HG03442 (cell line): Measurements from ENCODE around the gene EHD1.
"Not testable (repeated sequence)": the region's sequence is repeated elsewhere in the genome, so short reads cannot be mapped to it uniquely, and the experiment has no call there.

Source experiments
- ATAC-seq: cut with Tn5 transposase; IDR thresholded peaks from one replicate; pipeline ENCODE4 v1.9.1; 2021; ENCODE audit warnings: mild to moderate bottlenecking, moderate library complexity; ENCODE audit not compliant: unreplicated experiment

EHD1 gene

GRCh38 chr11:64832467-64833197, 45.8 kb downstream of the EHD1 start:
- no peak for ATAC-seq

GRCh38 chr11:64831411-64831891, 47.0 kb downstream of the EHD1 start:
- no peak for ATAC-seq

- ATAC-seq = no peak
Observed at GRCh38 chr11:64829536-64830251, 48.7 kb downstream of the EHD1 start.

- no peak for ATAC-seq
Observed at GRCh38 chr11:64827451-64827839, 51.0 kb downstream of the EHD1 start.

- ATAC-seq = no peak
Observed at GRCh38 chr11:64826578-64827450, 51.6 kb downstream of the EHD1 start.

- ATAC-seq = no peak
Observed at GRCh38 chr11:64826062-64826461, 52.4 kb downstream of the EHD1 start.

- ATAC-seq = no peak
Observed at GRCh38 chr11:64823568-64824119, 54.8 kb downstream of the EHD1 start.

- ATAC-seq = no peak
Observed at GRCh38 chr11:64817476-64817875, 60.9 kb downstream of the EHD1 start.

- ATAC-seq = not testable (repeated sequence)
Observed at GRCh38 chr11:64815433-64815832, 63.0 kb downstream of the EHD1 start.

GRCh38 chr11:64814712-64815187, 63.7 kb downstream of the EHD1 start:
- ATAC-seq = no peak

GRCh38 chr11:64813826-64814225, 64.6 kb downstream of the EHD1 start:
- no peak for ATAC-seq

- no peak for ATAC-seq
Observed at GRCh38 chr11:64810891-64811272, 67.5 kb downstream of the EHD1 start.

- ATAC-seq = peak; percentile 70
Observed at GRCh38 chr11:64810271-64810890, 68.0 kb downstream of the EHD1 start, which contains the start of gene MEN1. Gene MEN1 (minus strand): TSS chr11:64810551. CDS start chr11:64810109, 442 bp downstream.

- no peak for ATAC-seq
Observed at GRCh38 chr11:64809781-64810241, 68.6 kb downstream of the EHD1 start.

GRCh38 chr11:64805481-64805880, 72.9 kb downstream of the EHD1 start:
- ATAC-seq = no peak

GRCh38 chr11:64804346-64805210, 73.8 kb downstream of the EHD1 start:
- no peak for ATAC-seq

- ATAC-seq = no peak
Observed at GRCh38 chr11:64803846-64804345, 74.5 kb downstream of the EHD1 start.

- ATAC-seq = peak; percentile 49
Observed at GRCh38 chr11:64803158-64803845, 75.1 kb downstream of the EHD1 start, which contains the start of gene MAP4K2. Gene MAP4K2 (minus strand): TSS chr11:64803214. CDS start chr11:64803149, 65 bp downstream.
